Neural progenitor cell (in vitro differentiated cells): Measurements from ENCODE around the gene SLC16A12. TPM values are rescaled to one million over a fixed set of nuclear protein-coding genes. Genes with fewer than 3 reads are reported as not detected.

Experiments used
- DNase-seq: peaks from one replicate; pipeline ENCODE4 v3.0.0-alpha.2; 2016; ENCODE audit warnings: low spot score
- H2AFZ ChIP-seq: fragments of 200-600 bp; sonication (generic); replicated peaks from 2 replicates; pipeline ENCODE4 v1.6.1; 2016; ENCODE audit warnings: antibody characterized with exemption
- H3F3A ChIP-seq: fragments of 200-600 bp; sonication (generic); 2 replicates; pipeline ENCODE4 v1.6.1; 2016; ENCODE audit warnings: antibody characterized with exemption, low read depth
- H3K27ac ChIP-seq: fragments of 200-600 bp; sonication (generic); 2 replicates; pipeline ENCODE4 v1.5.1; 2016; ENCODE audit warnings: mild to moderate bottlenecking
- H3K27me3 ChIP-seq: fragments of 200-600 bp; sonication (generic); 2 replicates; pipeline ENCODE4 v1.6.1; 2016; ENCODE audit warnings: mild to moderate bottlenecking, moderate library complexity
- H3K36me3 ChIP-seq: fragments of 200-600 bp; sonication (generic); 2 replicates; pipeline ENCODE4 v1.5.1; 2016
- H3K4me1 ChIP-seq: fragments of 200-600 bp; sonication (generic); 2 replicates; pipeline ENCODE4 v1.6.1; 2016; ENCODE audit warnings: mixed run types
- H3K4me2 ChIP-seq: fragments of 200-600 bp; sonication (generic); 2 replicates; pipeline ENCODE4 v1.6.1; 2016
- H3K4me3 ChIP-seq: fragments of 200-600 bp; sonication (generic); 2 replicates; pipeline ENCODE4 v1.5.1; 2016
- H3K79me2 ChIP-seq: fragments of 200-600 bp; sonication (generic); 2 replicates; pipeline ENCODE4 v1.6.1; 2016; ENCODE audit warnings: low read depth
- H3K9ac ChIP-seq: fragments of 200-600 bp; sonication (generic); 2 replicates; pipeline ENCODE4 v1.6.1; 2016
- H3K9me3 ChIP-seq: fragments of 200-600 bp; sonication (generic); 2 replicates; pipeline ENCODE4 v1.5.1; 2016; ENCODE audit warnings: low read depth
- H4K20me1 ChIP-seq: fragments of 200-600 bp; sonication (generic); 2 replicates; pipeline ENCODE4 v1.6.1; 2016; ENCODE audit warnings: low read depth
- H3K27ac Mint-ChIP-seq: 3 replicates; pipeline ENCODE4 v1.8.0; 2021; ENCODE audit warnings: mixed read lengths
- H3K27me3 Mint-ChIP-seq: 2 replicates; pipeline ENCODE4 v1.8.0; 2022; ENCODE audit warnings: low read depth, mild to moderate bottlenecking, inconsistent platforms, moderate library complexity, mixed read lengths; ENCODE audit not compliant: insufficient read depth
- H3K36me3 Mint-ChIP-seq: 3 replicates; pipeline ENCODE4 v1.8.0; 2021; ENCODE audit warnings: mixed read lengths
- H3K4me1 Mint-ChIP-seq: 3 replicates; pipeline ENCODE4 v1.8.0; 2021; ENCODE audit warnings: mixed read lengths
- H3K4me3 Mint-ChIP-seq: 3 replicates; pipeline ENCODE4 v1.8.0; 2021; ENCODE audit warnings: mild to moderate bottlenecking, moderate library complexity, mixed read lengths
- H3K9me3 Mint-ChIP-seq: 3 replicates; pipeline ENCODE4 v1.8.0; 2020; ENCODE audit warnings: mixed read lengths
- EZH2 ChIP-seq: fragments of 200-600 bp; sonication (generic); IDR thresholded peaks from 2 replicates; pipeline ENCODE4 v1.6.1; 2017; ENCODE audit warnings: antibody characterized with exemption, mild to moderate bottlenecking, moderate library complexity
- EZH2phosphoT487 ChIP-seq: fragments of 200-600 bp; sonication (generic); IDR thresholded peaks from 2 replicates; pipeline ENCODE4 v1.6.1; 2017; ENCODE audit warnings: antibody characterized with exemption
- total RNA-seq: library from RNA; depleted of rRNA; stranded (reverse); fragments of >200 nt; gene quantifications from 2 replicates; pipeline ENCODE4 v1.2.3, GENCODE V29; 2015; ENCODE audit warnings: low replicate concordance
- TF ChIP-seq, protein P1 (sequence below): fragments of 200-600 bp; sonication (generic); IDR thresholded peaks from 2 replicates; pipeline ENCODE4 v1.5.1; 2017; ENCODE audit warnings: antibody characterized with exemption, mild to moderate bottlenecking

The SLC16A12 gene
- total RNA-seq, 1 donor from 2014 or later: not detected

DNA sequence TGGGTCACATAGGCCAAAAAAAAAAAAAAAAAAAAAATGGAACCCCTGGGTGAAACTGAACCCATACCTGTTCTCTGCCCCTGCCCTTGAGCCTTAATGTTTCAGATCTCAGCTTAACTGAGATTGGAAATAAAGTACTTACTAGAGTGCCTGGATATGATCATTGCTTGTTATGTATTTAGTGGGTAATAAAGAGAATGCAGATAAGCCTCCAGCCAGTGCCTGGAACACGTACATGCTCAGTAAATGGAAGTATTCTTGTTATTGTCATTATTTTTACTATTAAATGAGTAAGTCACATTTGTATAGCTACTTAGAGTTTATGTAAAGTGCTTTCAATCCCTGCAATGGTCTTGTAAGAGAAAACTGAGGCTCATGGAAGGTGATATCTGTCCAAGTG is 14.7 kb downstream of the SLC16A12 start:
- H3K4me2 ChIP-seq: no peak overlapping the region
- no peak overlapping the region for H3K27ac ChIP-seq
- H3K4me3 ChIP-seq: no peak overlapping the region
- Mint-ChIP-seq H3K27ac (no peak overlapping the region), H3K4me1 (peaks cover 3% of the 10 kb centered on the region), H3K4me3 (no peak overlapping the region), H3K27me3 (peaks cover 4% of the 10 kb centered on the region), H3K36me3 (no peaks in the 10 kb centered on the region), H3K9me3 (no peaks in the 10 kb centered on the region)
- no peaks in the 10 kb centered on the region for H3K4me1 ChIP-seq
- H3K79me2 ChIP-seq: no peaks in the 10 kb centered on the region
- no peaks in the 10 kb centered on the region for H3F3A ChIP-seq
- H4K20me1 ChIP-seq: no peaks in the 10 kb centered on the region
- no peaks in the 10 kb centered on the region for H3K36me3 ChIP-seq
- DNase-seq: no peak
- TF ChIP-seq EZH2 (no peak), EZH2phosphoT487 (no peak)
- H3K9ac ChIP-seq: no peak overlapping the region
- H2AFZ ChIP-seq: no peak overlapping the region
- H3K27me3 ChIP-seq: no peaks in the 10 kb centered on the region
- no peaks in the 10 kb centered on the region for H3K9me3 ChIP-seq

DNA sequence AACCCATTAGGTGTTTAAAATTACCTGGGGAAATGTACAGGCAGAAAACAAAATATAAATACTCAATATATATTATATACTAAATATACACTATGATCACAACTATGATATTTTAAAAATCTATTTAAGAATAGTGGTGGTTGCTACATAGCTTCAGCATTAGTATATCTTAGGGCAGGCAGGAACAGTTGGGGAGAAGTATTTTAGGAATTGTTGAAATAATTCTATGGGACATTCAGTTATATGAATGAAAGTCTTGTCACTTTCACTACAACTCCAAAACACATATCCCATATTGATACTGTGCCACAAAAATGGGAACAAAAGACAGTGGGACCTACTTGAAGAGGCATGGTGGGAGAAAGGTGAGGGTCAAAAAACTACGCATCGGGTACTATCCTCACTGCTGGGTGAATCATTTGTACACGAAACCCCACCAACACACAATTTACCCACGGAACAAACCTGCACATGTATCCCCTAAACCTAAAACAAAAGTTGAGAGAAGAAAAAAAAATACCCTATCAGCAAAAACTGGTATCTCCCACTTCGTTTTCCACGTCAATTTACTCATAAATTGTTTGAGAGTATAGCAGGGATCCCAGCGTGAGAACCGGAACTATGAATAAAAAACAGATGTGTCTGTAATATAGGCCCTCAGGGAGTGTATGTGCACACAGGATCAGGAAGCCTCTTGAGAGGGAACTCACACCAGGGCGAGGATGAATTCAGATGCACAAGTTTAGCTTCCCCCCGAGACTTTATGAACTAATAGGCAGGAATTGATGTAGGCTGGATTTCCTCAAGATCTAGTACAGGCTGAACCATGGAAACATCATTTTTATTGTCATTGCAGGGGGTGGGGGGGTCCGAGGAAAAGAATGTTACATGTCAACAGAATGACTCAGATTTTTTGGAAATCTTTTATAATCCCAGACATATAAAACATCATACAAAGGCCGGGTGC is 16.2 kb downstream of the SLC16A12 start:
- Histone ChIP-seq H3K9me3 (no peaks in the 10 kb centered on the region), H3K27me3 (no peaks in the 10 kb centered on the region), H3K9ac (no peak overlapping the region), H3K27ac (no peak overlapping the region), H3K79me2 (no peaks in the 10 kb centered on the region), H4K20me1 (no peaks in the 10 kb centered on the region), H3K4me3 (no peak overlapping the region), H3F3A (no peaks in the 10 kb centered on the region), H3K4me1 (no peaks in the 10 kb centered on the region), H3K36me3 (no peaks in the 10 kb centered on the region), H3K4me2 (no peak overlapping the region), H2AFZ (no peak overlapping the region)
- no peaks in the 10 kb centered on the region for H3K4me1 Mint-ChIP-seq
- TF ChIP-seq EZH2 (no peak), EZH2phosphoT487 (no peak)
- TF ChIP-seq, protein P1, sequence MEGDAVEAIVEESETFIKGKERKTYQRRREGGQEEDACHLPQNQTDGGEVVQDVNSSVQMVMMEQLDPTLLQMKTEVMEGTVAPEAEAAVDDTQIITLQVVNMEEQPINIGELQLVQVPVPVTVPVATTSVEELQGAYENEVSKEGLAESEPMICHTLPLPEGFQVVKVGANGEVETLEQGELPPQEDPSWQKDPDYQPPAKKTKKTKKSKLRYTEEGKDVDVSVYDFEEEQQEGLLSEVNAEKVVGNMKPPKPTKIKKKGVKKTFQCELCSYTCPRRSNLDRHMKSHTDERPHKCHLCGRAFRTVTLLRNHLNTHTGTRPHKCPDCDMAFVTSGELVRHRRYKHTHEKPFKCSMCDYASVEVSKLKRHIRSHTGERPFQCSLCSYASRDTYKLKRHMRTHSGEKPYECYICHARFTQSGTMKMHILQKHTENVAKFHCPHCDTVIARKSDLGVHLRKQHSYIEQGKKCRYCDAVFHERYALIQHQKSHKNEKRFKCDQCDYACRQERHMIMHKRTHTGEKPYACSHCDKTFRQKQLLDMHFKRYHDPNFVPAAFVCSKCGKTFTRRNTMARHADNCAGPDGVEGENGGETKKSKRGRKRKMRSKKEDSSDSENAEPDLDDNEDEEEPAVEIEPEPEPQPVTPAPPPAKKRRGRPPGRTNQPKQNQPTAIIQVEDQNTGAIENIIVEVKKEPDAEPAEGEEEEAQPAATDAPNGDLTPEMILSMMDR: no peak
- no peak for DNase-seq
- no peaks in the 10 kb centered on the region for H3K36me3 Mint-ChIP-seq
- no peak overlapping the region for H3K27ac Mint-ChIP-seq
- H3K4me3 Mint-ChIP-seq: no peak overlapping the region
- H3K27me3 Mint-ChIP-seq: peaks cover 2% of the 10 kb centered on the region
- no peaks in the 10 kb centered on the region for H3K9me3 Mint-ChIP-seq

DNA sequence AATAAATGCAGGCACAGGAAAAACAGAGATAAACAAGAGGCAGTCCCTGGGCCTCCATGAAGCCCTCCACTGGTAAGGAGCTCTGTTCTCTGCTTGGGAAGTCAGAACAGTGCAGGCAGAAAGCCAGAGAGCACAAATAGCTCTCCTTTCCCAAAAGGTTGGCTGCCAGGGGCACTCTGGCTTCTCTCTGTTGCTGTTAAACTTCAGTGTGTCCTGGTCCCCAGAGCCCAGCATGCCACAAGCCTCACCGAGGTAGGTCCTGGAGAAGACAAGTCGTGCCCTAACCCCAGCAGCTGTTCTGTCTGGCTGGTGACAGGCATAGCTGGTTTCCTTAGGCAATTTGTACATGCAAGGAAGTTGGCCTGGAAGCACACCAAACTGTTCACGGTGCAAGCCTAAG is 17.3 kb downstream of the SLC16A12 start:
- Mint-ChIP-seq H3K36me3 (no peaks in the 10 kb centered on the region), H3K27ac (no peak overlapping the region), H3K27me3 (peaks cover 2% of the 10 kb centered on the region)

More for the DNA sequence above, 17.3 kb downstream of the SLC16A12 start:
- TF ChIP-seq, protein P1: no peak
- TF ChIP-seq EZH2phosphoT487 (no peak), EZH2 (no peak)
- Mint-ChIP-seq H3K4me3 (no peak overlapping the region), H3K9me3 (no peaks in the 10 kb centered on the region), H3K4me1 (no peaks in the 10 kb centered on the region)
- H3K9ac ChIP-seq: no peak overlapping the region
- H3K4me3 ChIP-seq: no peak overlapping the region
- no peak for DNase-seq
- H3F3A ChIP-seq: no peaks in the 10 kb centered on the region
- H3K79me2 ChIP-seq: no peaks in the 10 kb centered on the region
- H3K27ac ChIP-seq: no peak overlapping the region
- H3K36me3 ChIP-seq: no peaks in the 10 kb centered on the region
- no peak overlapping the region for H2AFZ ChIP-seq
- H4K20me1 ChIP-seq: no peaks in the 10 kb centered on the region
- no peaks in the 10 kb centered on the region for H3K27me3 ChIP-seq
- H3K9me3 ChIP-seq: no peaks in the 10 kb centered on the region
- no peaks in the 10 kb centered on the region for H3K4me1 ChIP-seq
- no peak overlapping the region for H3K4me2 ChIP-seq
